Mesothelial cell of epicardium (in vitro differentiated cells): ENCODE data around the gene NBPF4. TPM values are rescaled to one million over a fixed set of nuclear protein-coding genes. Genes with fewer than 3 reads are reported as not detected.
A peak's percentile ranks its signal among the peaks of the same experiment; 100 is the strongest.
"Not testable (repeated sequence)": the region's sequence is repeated elsewhere in the genome, so short reads cannot be mapped to it uniquely, and the experiment has no call there.

Experiments
- DNase-seq, 2 experiments: peaks; one replicate each; pipeline ENCODE4 v3.0.0; 2021; ENCODE audit warnings: low spot score in 2 of 2; ENCODE audit not compliant: unreplicated experiment in 2 of 2
- H3K27ac Mint-ChIP-seq: 2 replicates; pipeline ENCODE4 v1.8.0; 2021; ENCODE audit warnings: mixed read lengths
- H3K27me3 Mint-ChIP-seq: 2 replicates; pipeline ENCODE4 v1.8.0; 2021; ENCODE audit warnings: low read depth, mixed read lengths
- H3K36me3 Mint-ChIP-seq: 2 replicates; pipeline ENCODE4 v1.8.0; 2021; ENCODE audit warnings: mixed read lengths
- H3K4me1 Mint-ChIP-seq: 2 replicates; pipeline ENCODE4 v1.8.0; 2021; ENCODE audit warnings: mixed read lengths
- H3K4me3 Mint-ChIP-seq: 2 replicates; pipeline ENCODE4 v1.8.0; 2021; ENCODE audit warnings: mild to moderate bottlenecking, moderate library complexity, mixed read lengths
- H3K9me3 Mint-ChIP-seq: 2 replicates; pipeline ENCODE4 v1.8.0; 2021; ENCODE audit warnings: mixed read lengths
- total RNA-seq: library from RNA; stranded (reverse); gene quantifications from 3 replicates; pipeline ENCODE4 v1.2.1, GENCODE V29; 2021
- TF ChIP-seq, protein P1 (sequence below): fragments of 200-600 bp; sonication (generic); IDR thresholded peaks from one replicate; pipeline ENCODE4 v1.5.0; 2021; ENCODE audit warnings: antibody characterized with exemption; ENCODE audit not compliant: unreplicated experiment

The NBPF4 gene
- total RNA-seq, 1 donor from 2014 or later: not detected

DNA sequence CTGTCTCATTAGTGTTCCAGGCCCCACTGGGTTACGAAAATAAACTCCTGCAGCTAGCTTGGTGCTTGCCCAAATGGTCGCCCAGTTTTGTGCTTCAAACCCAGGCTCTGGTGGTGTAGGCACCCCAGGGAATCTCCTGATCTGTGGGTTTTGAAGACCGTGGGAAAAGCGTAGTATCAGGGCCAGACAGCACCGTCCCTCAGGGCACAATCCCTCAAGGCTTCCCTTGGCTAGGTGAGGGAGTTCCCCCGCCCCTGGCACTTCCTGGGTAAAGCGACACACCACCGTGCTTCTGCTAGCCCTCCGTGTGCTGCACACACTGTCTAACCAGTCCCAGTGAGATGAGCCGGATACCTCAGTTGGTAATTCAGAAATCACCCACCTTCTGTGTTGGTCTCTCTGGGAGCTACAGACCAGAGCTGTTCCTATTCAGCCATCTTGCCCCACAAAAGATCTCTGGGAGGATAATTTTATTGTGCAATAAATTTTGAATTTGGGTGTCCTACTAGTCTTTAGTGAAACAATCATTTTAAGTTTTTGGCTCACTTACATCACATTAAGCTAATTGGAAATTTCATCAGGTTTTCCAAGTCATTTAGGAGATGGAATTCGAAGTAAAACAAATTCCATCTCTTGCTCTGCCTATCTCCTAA lies 34.3 kb downstream of the NBPF4 start:
- TF ChIP-seq, protein P1, sequence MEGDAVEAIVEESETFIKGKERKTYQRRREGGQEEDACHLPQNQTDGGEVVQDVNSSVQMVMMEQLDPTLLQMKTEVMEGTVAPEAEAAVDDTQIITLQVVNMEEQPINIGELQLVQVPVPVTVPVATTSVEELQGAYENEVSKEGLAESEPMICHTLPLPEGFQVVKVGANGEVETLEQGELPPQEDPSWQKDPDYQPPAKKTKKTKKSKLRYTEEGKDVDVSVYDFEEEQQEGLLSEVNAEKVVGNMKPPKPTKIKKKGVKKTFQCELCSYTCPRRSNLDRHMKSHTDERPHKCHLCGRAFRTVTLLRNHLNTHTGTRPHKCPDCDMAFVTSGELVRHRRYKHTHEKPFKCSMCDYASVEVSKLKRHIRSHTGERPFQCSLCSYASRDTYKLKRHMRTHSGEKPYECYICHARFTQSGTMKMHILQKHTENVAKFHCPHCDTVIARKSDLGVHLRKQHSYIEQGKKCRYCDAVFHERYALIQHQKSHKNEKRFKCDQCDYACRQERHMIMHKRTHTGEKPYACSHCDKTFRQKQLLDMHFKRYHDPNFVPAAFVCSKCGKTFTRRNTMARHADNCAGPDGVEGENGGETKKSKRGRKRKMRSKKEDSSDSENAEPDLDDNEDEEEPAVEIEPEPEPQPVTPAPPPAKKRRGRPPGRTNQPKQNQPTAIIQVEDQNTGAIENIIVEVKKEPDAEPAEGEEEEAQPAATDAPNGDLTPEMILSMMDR: no peak
- DNase-seq: no peak
- Mint-ChIP-seq H3K9me3 (peaks cover 5% of the 10 kb centered on the region), H3K4me3 (no peak overlapping the region), H3K27ac (no peak overlapping the region), H3K36me3 (no peaks in the 10 kb centered on the region), H3K27me3 (peaks cover 37% of the 10 kb centered on the region), H3K4me1 (no peaks in the 10 kb centered on the region)

DNA sequence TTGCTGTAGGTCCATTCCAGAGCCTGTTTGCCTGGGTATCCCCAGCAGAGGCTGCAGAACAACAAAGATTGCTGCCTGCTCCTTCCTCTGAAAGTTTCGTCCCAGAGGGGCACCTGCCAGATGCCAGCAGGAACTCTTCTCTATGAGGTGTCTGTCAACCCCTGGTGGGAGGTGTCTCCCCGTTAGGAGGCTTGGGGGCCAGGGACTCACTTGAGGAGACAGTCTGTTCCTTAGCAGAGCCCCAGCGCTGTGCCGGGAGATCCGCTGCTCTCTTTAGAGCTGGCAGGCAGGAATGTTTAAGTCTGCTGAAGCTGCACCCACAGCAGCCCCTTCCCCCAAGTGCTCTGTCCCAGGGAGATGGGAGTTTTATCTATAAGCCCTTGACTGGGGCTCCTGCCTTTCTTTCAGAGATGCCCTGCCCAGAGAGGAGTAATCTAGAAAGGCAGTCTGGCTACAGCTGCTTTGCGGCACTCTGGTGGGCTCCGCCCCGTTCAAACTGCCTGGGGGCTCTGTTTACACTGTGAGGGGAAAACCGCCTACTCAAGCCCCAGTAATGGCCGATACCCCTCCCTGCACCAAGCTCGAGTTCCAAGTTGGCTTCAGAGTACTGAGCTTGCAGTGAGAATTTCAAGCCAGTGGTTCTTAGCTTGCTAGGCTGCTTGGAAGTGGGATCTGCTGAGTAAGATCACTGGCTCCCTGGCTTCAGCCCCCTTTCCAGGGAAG lies 35.0 kb downstream of the NBPF4 start:
- no peak overlapping the region for H3K4me3 Mint-ChIP-seq
- DNase-seq: peak in 1 of 2 experiments; percentile 38
- H3K27ac Mint-ChIP-seq: no peak overlapping the region
- TF ChIP-seq, protein P1: no peak
- H3K4me1 Mint-ChIP-seq: no peaks in the 10 kb centered on the region
- no peaks in the 10 kb centered on the region for H3K36me3 Mint-ChIP-seq
- H3K9me3 Mint-ChIP-seq: peaks cover 10% of the 10 kb centered on the region
- peaks cover 41% of the 10 kb centered on the region for H3K27me3 Mint-ChIP-seq

GRCh38 chr1:108203582-108203981 lies 40.3 kb downstream of the NBPF4 start:
- Mint-ChIP-seq H3K27me3 (peaks cover 21% of the 10 kb centered on the region), H3K4me1 (peaks cover 19% of the 10 kb centered on the region), H3K9me3 (peaks cover 11% of the 10 kb centered on the region)
- not testable (repeated sequence) for H3K36me3 Mint-ChIP-seq, DNase-seq, H3K4me3 Mint-ChIP-seq, H3K27ac Mint-ChIP-seq

- Mint-ChIP-seq H3K9me3 (peaks cover 12% of the 10 kb centered on the region), H3K27me3 (peaks cover 16% of the 10 kb centered on the region), H3K4me3 (no peak overlapping the region), H3K36me3 (peaks cover 14% of the 10 kb centered on the region), H3K4me1 (peaks cover 29% of the 10 kb centered on the region), H3K27ac (no peak overlapping the region)
- no peak for DNase-seq
- TF ChIP-seq, protein P1: no peak
These were observed 42.2 kb downstream of the NBPF4 start for GRCh38 chr1:108201687-108202086.

- peak overlapping the region; percentile 84 for H3K27ac Mint-ChIP-seq
These were observed 43.2 kb downstream of the NBPF4 start for GRCh38 chr1:108200687-108201051.

More at GRCh38 chr1:108200687-108201051, 43.2 kb downstream of the NBPF4 start:
- Mint-ChIP-seq H3K27me3 (peaks cover 8% of the 10 kb centered on the region), H3K9me3 (peaks cover 14% of the 10 kb centered on the region), H3K4me1 (peaks cover 29% of the 10 kb centered on the region), H3K36me3 (peaks cover 22% of the 10 kb centered on the region), H3K4me3 (peak overlapping the region; percentile 85)
- TF ChIP-seq, protein P1: no peak
- DNase-seq: no peak
